Lung (tissue), 12 donors: ENCODE measurements around the gene LRRTM4. TPM values are rescaled to one million over a fixed set of nuclear protein-coding genes. Genes with fewer than 3 reads are reported as not detected.

ENCODE experiments used
- ATAC-seq: fragments of 200-7000 bp; cut with Tn5 transposase; one replicate; pipeline ENCODE4 v1.9.1; 2020; ENCODE audit warnings: moderate number of reproducible peaks; ENCODE audit not compliant: insufficient read depth, low FRiP score
- DNase-seq, 3 donors: peaks; one replicate each; pipeline ENCODE4 v3.0.0-alpha.2; 2013 to 2017
- H3K27ac ChIP-seq, 2 donors: one replicate each; pipeline ENCODE4 v1.5.1; 2013; ENCODE audit warnings: mild to moderate bottlenecking in 2 of 2, moderate library complexity in 2 of 2, control low read depth in 1 of 2, inconsistent platforms in 1 of 2, low read depth in 1 of 2, low read length in 1 of 2
- H3K27me3 ChIP-seq, 3 donors: one replicate each; pipeline ENCODE4 v1.5.1; 2013; ENCODE audit warnings: low read length in 2 of 3; ENCODE audit not compliant: control insufficient read depth in 3 of 3, insufficient read depth in 3 of 3
- H3K36me3 ChIP-seq, 4 donors: one replicate each; pipeline ENCODE4 v1.5.1; 2013; ENCODE audit warnings: low read length in 4 of 4, mild to moderate bottlenecking in 1 of 4, moderate library complexity in 1 of 4; ENCODE audit not compliant: control insufficient read depth in 4 of 4, insufficient read depth in 4 of 4
- H3K4me1 ChIP-seq, 5 donors: one replicate each; pipeline ENCODE4 v1.5.1; 2013; ENCODE audit warnings: low read length in 5 of 5, mild to moderate bottlenecking in 2 of 5, moderate library complexity in 1 of 5; ENCODE audit not compliant: control insufficient read depth in 5 of 5, insufficient read depth in 5 of 5
- H3K4me3 ChIP-seq: one replicate; pipeline ENCODE4 v1.5.1; 2013; ENCODE audit warnings: mild to moderate bottlenecking, control low read depth, moderate library complexity
- H3K9ac ChIP-seq, 2 donors: one replicate each; pipeline ENCODE4 v1.5.1; 2013; ENCODE audit warnings: low read length in 2 of 2, control low read depth in 1 of 2; ENCODE audit not compliant: insufficient read depth in 1 of 2
- H3K9me3 ChIP-seq, 4 donors: one replicate each; pipeline ENCODE4 v1.5.1; 2013; ENCODE audit warnings: low read length in 3 of 4, mild to moderate bottlenecking in 1 of 4, moderate library complexity in 1 of 4; ENCODE audit not compliant: control insufficient read depth in 4 of 4, insufficient read depth in 3 of 4
- WGBS, 2 donors: extraction: QIAGEN DNeasy Blood & Tissue Kit; methylation state at CpG; one replicate each; pipeline ENCODE4 v1.1.7; 2013; 5-methylcytosine and 5-hydroxymethylcytosine counted together
- polyA plus RNA-seq, 2 donors: library from polyadenylated mRNA; stranded (reverse); fragments of 200-250 nt; gene quantifications; one replicate each; pipeline ENCODE4 v1.2.1, GENCODE V29; 2013
- total RNA-seq, 2 donors: library from RNA; depleted of rRNA in 1 of 2; stranded (reverse); fragments of >200 nt in 1 of 2; gene quantifications; one replicate each; pipeline ENCODE4 v1.2.1, GENCODE V29; 2014 to 2021
- TF ChIP-seq, protein P1 (sequence below): IDR thresholded peaks from 2 replicates; pipeline ENCODE4 v1.5.1; 2012; ENCODE audit warnings: mild to moderate bottlenecking; ENCODE audit errors: control extremely low read depth, extremely low read depth
- donor health status: control.
- donor health status: control.
- donor health status: Bipolar disorder and iron deficiency.
- donor health status: healthy.
- donor health status: DM: yes; HTN: yes; CAD: no.

Gene LRRTM4
- total and polyA plus RNA-seq, 4 donors = 0.08 to 9.2 (median 1.2) TPM; not detected in 1

DNA sequence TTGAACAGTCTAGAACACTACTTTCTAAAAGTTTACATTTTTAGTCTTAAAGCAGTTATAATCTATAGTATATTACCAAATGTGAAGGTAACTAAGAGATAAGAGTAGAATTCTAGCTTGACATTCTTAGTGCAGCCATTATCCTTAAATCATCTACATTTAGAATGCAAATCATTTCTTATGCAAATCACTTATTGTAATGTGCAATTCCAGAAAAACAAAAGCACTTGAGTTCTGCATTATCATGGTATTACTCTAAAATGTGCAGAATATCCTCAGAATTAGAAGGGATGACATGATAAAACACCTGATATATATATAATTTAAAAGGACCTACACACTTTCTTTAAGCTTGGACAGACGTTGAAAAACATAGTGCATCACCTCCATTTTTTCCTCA lies 712 bp upstream of the LRRTM4 start:
- TF ChIP-seq, protein P1, sequence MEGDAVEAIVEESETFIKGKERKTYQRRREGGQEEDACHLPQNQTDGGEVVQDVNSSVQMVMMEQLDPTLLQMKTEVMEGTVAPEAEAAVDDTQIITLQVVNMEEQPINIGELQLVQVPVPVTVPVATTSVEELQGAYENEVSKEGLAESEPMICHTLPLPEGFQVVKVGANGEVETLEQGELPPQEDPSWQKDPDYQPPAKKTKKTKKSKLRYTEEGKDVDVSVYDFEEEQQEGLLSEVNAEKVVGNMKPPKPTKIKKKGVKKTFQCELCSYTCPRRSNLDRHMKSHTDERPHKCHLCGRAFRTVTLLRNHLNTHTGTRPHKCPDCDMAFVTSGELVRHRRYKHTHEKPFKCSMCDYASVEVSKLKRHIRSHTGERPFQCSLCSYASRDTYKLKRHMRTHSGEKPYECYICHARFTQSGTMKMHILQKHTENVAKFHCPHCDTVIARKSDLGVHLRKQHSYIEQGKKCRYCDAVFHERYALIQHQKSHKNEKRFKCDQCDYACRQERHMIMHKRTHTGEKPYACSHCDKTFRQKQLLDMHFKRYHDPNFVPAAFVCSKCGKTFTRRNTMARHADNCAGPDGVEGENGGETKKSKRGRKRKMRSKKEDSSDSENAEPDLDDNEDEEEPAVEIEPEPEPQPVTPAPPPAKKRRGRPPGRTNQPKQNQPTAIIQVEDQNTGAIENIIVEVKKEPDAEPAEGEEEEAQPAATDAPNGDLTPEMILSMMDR = no peak
- Histone ChIP-seq H3K4me3 (no peak overlapping the region), H3K9ac (no peak overlapping the region), H3K9me3 (no peaks in the 10 kb centered on the region), H3K36me3 (no peaks in the 10 kb centered on the region), H3K4me1 (peaks cover 0 to 16% (median 4%) of the 10 kb centered on the region in 5 donors), H3K27ac (no peak overlapping the region), H3K27me3 (no peaks in the 10 kb centered on the region)
- DNase-seq (no peak), ATAC-seq (no peak)
- WGBS, 2 donors = 68 to 72% methylated on average over 1 of the region's 1 CpG

DNA sequence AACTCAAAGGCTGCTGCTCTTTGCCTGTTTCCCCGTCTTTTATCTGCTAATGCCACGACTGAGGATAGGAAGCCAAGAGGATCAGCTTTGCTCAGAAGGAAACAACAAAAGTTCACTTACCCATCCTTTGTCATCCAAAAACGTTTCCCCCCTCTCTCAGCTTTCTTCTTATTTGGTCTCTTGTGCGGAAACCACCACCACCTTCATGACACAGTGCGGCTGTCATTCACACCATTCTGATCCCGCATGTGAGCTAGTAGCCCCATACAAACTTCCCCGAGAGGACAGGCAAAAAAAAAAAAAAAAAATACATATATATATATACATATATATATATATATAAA lies 656 bp downstream of the LRRTM4 start:
- TF ChIP-seq, protein P1 = no peak
- 10 to 19% methylated on average over 7 of the region's 7 CpGs for WGBS, 2 donors
- Histone ChIP-seq H3K36me3 (no peaks in the 10 kb centered on the region), H3K9me3 (no peaks in the 10 kb centered on the region), H3K27me3 (no peaks in the 10 kb centered on the region), H3K27ac (no peak overlapping the region), H3K4me1 (peaks cover 0 to 16% (median 4%) of the 10 kb centered on the region in 5 donors), H3K4me3 (no peak overlapping the region), H3K9ac (no peak overlapping the region)
- DNase-seq (peak in 1 of 3 donors; percentile 32), ATAC-seq (no peak)

DNA sequence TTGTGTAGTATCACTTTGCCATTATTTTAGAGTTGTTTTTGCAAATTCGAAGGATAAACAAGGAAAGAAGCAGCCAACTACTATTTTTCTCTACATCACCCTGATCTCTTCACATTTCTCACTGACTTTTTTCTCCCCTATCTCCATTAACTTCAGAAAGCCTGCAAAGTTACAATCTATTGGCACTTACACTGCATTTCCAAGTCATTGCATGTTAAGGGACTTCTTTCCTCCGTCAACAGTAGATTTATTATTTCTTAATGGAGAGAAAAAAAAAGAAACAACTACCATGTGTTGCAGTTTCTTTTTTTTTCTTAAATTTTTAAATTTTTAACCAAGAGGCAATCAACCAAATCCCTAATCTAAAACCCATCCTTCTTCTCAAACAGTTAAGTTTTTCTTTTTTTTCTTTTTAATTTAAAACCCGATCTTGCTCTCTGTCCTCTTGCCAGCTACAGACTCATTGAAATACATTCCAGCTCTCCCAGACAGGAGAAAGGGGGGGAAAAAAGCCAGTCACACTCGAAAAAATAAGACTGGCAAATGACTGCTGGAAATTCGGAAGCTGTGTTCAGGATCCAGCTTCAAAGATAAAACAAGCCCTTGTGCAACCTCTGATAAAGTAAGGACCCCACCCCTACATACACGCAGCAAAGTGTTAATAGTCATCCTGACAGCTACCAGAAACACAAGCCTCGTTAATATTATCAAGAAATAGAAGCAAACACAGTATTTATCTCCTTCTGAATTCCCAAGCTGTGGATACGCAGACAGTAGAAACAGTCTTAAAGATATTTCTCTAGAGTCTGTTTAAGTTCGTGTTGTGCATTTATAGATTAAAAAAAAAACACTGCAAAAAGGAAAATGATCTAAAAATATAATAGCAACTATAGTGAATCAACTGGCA lies 1.3 kb downstream of the LRRTM4 start:
- WGBS, 2 donors = 15% methylated on average over 9 of the region's 9 CpGs
- H3K4me1 ChIP-seq = peaks cover 0 to 16% (median 4%) of the 10 kb centered on the region in 5 donors
- no peaks in the 10 kb centered on the region for H3K36me3 ChIP-seq
- H3K4me3 ChIP-seq = no peak overlapping the region
- no peak overlapping the region for H3K9ac ChIP-seq
- DNase-seq = peak; percentile 32 to 83 (median 82)
- no peak overlapping the region for H3K27ac ChIP-seq
- no peaks in the 10 kb centered on the region for H3K9me3 ChIP-seq
- TF ChIP-seq, protein P1 = no peak
- no peaks in the 10 kb centered on the region for H3K27me3 ChIP-seq
- ATAC-seq = no peak
